ENCODE measurements around the gene RPGR.
A peak's percentile ranks its signal among the peaks of the same experiment; 100 is the strongest.

The RPGR gene

DNA sequence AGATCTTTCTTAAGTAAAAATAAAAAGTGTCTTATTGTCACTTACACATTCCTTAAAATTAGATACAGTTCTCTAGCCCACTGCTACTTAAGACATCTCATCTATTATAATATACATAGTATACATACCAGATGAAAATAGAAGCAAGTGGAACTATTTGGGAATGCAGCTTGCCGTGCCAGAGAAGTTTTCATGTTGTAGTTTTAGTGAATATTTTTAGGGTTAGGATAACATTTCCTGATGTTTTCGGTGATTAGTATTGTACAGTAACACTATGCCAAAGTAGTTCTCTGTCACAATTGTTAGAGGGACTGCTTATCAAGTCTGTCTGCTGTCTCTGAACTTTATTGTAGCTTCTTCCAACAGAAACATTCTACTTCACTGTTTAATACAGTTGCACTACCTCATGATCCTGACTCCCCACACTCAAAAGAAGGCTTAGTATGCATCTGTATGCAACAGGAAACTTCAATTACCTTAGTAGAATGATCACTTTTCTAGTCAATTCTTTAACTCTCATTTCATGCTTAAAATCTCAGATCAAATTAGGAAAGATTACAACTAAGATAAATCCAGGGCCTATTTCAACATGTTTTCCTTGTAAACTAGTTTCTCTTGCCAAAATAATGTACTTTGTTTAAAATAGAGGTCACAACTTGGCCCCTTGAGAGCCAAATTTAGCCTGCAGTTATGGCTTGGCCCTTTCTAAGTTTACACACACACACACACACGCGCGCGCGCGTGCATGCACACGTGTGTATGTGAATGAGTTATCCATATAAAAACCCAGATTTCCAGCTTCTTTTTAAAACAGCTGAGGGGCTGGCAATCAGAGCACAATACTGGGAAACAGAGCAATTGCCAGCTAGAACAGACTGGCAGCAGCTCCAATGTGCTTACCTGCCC, 64.3 kb downstream of the RPGR start:
- no peak for DNase-seq (ENCODE audit: low read depth, low spot score)

DNA sequence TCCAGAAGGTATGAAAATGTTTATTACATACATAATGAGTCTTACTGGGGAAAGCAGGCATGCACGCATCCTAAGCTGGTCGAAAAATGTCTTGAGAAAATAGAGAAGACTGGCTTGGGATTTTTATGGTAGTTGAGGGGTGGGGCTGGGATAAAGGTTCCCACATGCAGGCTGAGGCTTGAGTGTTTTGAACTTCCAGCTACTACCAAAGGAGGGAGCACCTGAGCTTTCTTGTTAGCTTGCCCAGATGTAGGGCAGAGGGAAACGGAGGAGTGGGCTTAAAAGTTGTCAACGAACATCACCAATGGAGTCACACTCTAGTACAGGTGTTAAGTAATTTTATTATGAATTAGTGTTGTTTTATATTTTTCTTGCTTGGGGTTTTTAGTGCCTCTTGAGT, 67.1 kb downstream of the RPGR start:
- no peak for DNase-seq (ENCODE audit: low read depth, low spot score)

DNA sequence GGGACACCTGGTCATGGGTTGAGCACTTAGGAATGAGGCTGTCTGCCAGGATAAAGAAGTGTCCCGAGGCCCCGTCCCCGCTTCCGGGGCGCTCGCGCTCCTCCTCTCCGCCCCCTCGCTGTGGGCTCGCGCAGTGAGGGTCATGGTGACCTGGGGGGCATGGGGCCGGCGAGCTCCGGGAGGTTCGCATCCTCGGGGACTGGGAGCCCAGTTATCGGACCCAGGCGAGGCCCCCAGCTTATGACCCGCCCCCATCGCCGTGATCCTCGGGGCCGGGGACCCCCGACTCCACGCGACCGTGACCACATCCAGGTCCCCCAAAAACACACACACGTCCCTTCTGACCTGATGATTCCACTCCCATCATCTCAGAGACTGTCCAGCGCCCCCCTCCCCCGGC, 71.3 kb downstream of the RPGR start:
- no peak for DNase-seq (ENCODE audit: low read depth, low spot score)

DNA sequence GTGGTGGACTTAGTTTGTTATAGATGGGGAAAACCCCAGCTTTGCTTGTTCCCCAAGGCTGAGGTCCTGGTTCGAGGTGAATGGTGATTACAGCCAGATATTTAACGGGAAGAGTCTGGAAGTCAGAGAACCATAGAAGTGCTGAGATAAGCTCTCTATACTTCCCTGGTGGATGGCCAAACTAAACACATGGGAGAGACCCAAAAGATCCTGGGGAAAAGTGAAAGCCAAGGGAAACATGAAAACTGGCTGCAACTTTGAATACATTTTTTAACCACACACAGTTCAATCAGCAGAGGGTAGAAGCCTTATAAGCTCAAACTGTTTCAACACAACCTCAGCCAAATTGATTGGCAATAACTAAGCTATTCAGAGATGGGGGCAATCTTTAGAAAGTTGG, 77.3 kb downstream of the RPGR start:
- peak; percentile 46 for DNase-seq (ENCODE audit: low read depth, low spot score)

DNA sequence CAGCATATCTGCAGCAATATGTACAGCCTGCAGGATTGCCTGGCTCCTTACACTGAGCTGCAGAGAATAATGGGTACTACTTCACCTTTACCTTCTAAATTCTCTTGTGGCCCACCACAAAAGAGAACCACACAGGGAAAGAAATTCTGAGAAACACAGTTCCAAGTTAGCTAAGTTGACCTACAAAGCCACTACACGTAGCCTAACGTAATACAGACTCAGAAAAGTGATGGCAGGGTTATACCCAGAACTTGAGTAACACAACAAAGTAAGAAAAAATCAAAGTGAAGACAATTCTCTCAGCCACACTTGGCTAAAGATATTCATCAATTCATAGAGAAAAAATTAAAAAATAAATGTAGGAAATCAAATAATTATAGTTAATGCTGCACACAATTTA, 80.3 kb downstream of the RPGR start:
- DNase-seq (ENCODE audit: low read depth, low spot score), result no peak

DNA sequence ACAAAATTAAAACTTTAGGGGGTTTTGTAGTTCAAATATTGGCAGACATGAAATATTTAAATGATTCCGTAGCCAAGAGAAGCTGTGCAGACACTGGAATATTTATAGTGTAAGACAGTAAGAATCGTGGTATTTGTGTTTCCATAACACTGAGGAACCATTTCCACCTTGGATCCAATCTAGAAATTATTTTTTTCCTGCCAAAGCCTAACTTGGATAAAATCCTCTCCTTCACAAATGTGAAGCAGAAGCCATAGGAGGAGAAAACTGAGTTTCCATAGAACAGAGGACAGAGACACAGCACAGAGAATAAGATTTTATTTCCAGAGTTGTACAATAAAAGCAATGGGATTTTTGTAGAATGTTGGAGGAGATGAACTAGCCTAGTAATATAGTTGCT, 86.8 kb downstream of the RPGR start:
- no peak for DNase-seq (ENCODE audit: low read depth, low spot score)

DNA sequence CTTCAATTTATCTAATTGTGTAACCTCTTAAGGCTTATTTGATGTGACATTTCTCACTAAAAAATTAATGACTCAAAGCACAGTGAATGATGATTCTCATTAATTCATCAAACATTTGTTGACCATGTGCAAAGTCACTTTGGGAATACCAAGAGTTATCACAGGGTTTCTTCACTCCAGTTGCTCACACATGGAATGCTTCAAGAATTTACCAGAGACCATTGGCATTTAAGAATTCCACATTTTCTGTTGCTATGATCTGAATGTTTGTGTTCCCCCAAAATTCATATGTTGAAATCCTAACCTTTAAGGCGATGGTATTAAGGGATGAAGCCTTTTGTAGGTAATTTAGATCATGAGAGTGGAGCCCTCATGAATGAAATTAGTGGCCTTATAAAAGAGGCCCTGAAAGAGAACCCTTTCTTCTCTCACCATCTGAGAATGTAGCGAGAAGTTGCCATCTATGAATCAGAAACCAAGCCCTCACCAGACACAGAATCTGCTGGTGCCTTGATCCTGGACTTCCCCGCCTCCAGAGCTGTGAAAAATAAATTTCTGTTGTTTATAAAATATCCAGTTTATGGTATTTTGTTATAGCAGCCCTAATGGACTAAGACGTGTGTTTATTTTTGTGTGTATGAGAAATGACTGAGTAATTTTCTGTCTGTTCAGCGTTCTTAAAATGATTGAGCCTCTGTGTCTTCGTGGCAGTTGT, 90.3 kb downstream of the RPGR start:
- DNase-seq (ENCODE audit: low read depth, low spot score), result no peak

DNA sequence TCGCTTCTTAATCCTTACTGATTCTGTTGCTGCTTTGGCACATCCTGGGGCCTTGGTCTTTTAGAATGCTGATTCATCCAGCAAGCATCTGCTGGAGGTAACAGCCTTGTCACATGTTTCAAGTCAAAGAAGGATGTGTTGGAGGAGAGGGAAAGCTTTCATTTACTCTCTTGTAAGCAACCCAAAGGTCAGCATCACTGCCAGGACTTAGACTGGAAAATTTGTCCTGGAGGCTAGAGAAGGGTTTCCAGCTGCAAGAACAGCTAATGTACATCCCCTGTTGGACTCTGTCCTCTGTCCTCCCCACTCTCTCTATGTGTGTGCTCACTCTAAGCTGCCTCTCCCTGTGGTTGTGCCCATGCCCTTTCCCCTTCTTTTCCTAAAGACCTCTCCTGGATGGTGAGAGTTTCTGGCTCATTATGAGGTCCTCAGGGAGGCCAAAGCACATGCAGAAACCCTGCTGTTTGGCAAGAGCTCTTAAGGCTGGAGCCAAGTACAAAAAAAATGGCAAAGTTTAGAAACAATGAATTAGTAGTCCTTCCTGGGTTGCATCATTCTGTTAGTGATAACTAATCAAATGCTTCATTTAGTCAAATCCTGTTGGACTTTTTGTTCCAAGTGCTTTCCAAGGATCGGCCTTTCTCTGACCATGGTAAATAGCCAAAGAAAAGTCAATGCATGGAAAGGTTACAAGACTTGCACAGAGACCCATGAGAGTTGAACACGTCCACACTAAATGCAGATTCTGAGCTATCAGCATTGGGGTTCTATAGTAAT, 93.2 kb downstream of the RPGR start:
- DNase-seq (ENCODE audit: low read depth, low spot score), result peak; percentile 74

DNA sequence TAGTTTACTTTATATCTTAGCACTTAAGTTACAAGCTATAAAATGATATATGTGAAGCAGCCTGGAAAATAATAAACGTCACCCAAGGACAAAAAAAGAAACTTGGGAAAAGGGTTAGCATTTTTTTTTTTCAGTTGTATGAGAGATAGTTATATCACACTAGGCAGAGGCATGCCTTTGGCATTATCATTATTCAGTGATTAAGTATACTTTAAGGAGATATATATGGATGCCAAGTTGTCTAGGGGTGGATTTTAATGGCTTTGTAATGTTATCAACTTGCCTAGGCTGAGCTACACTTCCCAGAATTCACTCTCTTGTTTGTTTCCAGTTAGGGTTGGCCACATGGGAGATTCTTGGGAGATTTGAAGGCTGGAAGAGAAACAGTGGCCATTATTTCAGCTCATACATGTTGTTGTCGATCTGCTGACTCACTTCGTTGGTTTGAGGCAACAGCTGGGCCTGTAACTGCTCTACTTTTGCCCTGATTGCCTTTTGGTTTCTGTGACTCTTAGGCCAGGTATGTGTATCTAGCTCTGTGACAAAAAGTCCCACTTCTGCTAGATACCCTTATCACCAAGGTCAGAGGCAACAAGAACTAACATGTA, 95.1 kb downstream of the RPGR start:
- peak; percentile 49 for DNase-seq (ENCODE audit: low read depth, low spot score)

DNA sequence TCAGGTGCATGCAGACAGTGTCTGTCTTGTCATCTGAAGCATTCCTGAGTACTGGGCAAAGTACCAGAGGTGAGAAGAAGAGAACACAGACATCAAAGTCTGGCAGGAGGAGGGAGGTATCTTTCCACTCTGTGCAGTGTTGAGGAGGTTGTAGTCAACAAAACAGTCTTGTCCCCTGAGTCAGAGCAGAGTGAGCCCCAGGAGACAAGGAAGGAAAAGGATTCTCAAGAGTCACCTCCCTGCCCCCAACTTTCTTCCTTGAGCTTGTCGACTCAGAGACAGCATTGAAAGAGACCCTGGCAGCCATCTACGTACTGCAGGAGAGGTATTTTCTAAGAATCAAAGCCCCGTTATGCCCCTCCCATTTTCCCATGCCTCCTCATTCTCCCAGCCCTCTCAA, 102.2 kb downstream of the RPGR start:
- DNase-seq (ENCODE audit: low read depth, low spot score), result peak; percentile 30

DNA sequence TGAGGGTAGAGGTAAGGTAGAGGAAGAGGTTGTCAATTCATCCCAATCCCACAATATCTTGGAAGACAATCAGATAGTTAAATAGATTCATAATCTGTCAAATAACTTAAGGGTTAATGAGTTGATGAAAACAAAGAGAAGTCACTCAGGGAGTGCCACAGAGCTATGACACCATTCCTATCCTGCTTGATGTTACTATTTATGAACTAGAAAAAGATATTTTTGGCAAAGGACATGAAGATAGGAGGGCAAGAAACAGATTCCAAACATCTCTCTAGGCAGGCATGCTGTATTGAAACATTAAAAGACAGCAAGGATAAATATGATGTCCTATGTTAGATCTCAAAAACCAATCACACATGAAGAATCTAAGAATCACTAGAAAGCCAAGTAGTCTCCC, 103.1 kb downstream of the RPGR start:
- DNase-seq (ENCODE audit: low read depth, low spot score), result no peak

DNA sequence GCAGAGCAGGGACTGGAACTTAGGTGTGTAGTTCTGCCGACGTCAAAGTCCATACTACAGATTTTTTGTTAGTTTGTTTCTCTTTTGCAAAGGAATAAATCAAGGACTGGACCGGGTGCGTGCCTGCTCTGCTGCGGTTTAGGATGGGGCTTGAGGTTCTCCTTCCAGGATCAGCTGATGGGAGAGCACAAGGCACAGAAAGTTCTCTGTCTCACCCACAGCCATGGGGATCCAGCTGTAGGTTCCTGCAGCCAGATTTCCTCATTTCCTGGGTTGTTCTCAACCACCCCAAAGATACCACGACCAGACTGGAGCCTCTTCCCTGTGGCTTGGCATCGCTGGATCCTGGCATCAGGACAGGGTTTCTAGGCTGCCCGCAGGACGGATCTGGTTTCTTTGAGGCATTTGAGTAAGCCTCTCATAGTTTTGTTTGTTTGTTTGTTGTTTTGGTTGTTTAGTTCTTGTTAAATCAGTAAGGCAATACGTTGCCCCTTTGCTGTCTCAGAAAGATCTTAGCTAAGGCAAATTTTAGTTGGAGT, 105.8 kb downstream of the RPGR start:
- DNase-seq (ENCODE audit: low read depth, low spot score), result no peak

DNA sequence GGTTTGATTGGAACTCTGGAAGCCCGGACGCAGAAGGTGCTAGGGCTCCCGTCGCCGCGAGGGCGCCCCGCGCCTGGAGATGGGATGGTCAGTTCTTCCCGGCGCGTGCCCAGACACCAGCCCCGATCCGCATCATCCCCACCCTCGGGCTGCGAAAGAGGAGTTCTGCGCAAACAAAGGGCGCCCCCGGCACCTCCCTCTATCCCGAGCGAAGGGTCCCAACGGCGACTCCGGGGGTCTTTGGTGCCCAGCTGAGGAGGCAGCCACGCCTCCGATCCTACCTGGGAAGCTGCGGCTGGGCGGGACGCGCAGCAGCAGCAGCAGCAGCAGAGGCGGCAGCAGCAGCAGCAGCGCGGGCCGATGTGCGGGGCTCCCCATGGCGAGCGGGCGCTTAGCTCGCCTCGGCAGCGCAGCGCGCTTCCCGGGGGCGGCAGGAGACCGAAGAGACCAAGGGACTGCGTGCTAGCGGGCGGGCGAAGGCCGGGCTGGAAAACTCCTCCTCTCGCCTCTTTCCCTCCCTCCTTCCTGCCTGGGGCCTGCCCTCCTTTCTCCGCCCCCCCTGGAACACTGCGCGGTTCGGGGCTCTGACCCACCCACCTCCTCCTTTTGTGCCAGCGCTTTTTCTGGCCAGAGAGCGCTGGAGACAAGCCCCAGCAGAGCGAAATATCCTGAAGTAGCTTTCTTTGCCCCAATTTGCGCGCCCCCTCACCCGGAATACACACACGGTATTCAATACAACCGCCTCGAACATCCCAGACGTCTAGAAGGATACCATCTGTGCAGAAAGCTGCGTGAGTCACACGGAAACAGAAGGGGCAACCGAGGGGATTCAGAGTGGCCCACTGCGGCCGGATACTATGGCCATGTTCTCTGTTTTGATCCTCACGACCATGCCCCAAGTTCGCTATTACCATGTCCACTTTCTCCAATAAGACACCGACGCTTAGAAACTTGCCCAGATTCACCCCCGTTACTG, 106.6 kb downstream of the RPGR start, which contains the start of gene SRPX:
SRPX (minus strand) TSS at position 457 of the 976 bp plus-strand sequence; CDS start at position 378, 79 bp downstream.
- peak; percentile 64 for DNase-seq (ENCODE audit: low read depth, low spot score)

DNA sequence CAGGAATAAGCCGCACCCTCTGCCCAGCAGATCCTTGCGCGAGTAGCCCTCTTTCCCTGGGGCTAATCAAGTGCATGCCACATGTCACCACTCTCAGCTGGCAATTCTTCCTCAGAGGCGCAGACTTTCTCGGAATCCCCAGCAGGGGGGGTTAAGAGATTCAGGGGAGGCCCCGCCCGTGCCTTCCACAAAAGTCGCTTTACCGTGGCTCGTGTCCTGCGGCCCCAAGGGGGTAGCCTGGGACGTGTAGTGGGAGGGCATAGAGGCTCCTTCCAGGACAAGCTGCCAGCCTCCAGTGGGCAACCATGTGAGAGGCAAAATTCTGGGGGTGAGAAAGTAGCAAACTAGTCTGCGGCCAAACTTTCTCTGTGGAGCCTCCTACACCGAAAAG, 107.3 kb downstream of the RPGR start:
- peak; percentile 67 for DNase-seq (ENCODE audit: low read depth, low spot score)
